Measurements from ENCODE around the gene VRK1. TPM values are rescaled to one million over a fixed set of nuclear protein-coding genes. Genes with fewer than 3 reads are reported as not detected.

Gene VRK1
- total RNA-seq, 1 donor from 2014 or later: 126 TPM

DNA sequence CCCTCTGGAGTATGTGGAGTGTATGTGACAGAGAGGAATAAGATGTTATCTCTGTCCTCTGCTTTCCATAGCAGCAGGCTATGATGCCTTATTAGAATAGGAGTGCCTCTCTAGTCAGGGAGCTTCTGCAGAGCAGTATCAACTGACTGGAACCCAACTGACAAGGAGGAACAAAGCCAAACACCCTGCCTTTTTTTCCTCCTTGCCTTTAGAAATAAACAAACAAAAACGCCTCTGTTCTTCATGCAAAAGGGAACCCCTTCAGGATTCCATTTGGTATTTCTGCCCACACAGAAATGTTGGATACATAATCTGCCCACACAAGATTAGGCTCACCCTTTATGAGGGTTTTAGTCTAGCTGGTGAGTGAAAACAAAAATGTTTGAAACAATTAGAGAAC, 50.3 kb downstream of the VRK1 start:
- H4K20me1 ChIP-seq (ENCODE audit: low read depth): no peaks in the 10 kb centered on the region
- peaks cover 17% of the 10 kb centered on the region for H3K4me1 ChIP-seq
- peak; percentile 37 for DNase-seq (ENCODE audit: low spot score)
- H3K9ac ChIP-seq: no peak overlapping the region
- H3K27me3 ChIP-seq: no peaks in the 10 kb centered on the region
- H3K4me1 Mint-ChIP-seq: peaks cover 5% of the 10 kb centered on the region
- peak overlapping the region; percentile 16 for H3K27ac ChIP-seq
- H3K4me3 Mint-ChIP-seq: no peak overlapping the region
- no peak overlapping the region for H3K27ac Mint-ChIP-seq
- H3K36me3 ChIP-seq: no peaks in the 10 kb centered on the region
- no peak overlapping the region for H2AFZ ChIP-seq (replicated peaks)
- TF ChIP-seq, protein P1, sequence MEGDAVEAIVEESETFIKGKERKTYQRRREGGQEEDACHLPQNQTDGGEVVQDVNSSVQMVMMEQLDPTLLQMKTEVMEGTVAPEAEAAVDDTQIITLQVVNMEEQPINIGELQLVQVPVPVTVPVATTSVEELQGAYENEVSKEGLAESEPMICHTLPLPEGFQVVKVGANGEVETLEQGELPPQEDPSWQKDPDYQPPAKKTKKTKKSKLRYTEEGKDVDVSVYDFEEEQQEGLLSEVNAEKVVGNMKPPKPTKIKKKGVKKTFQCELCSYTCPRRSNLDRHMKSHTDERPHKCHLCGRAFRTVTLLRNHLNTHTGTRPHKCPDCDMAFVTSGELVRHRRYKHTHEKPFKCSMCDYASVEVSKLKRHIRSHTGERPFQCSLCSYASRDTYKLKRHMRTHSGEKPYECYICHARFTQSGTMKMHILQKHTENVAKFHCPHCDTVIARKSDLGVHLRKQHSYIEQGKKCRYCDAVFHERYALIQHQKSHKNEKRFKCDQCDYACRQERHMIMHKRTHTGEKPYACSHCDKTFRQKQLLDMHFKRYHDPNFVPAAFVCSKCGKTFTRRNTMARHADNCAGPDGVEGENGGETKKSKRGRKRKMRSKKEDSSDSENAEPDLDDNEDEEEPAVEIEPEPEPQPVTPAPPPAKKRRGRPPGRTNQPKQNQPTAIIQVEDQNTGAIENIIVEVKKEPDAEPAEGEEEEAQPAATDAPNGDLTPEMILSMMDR (IDR thresholded peaks at IDR 0.05): no peak
- no peak for TF ChIP-seq EZH2 (IDR thresholded peaks at IDR 0.05)
- TF ChIP-seq EZH2phosphoT487 (IDR thresholded peaks at IDR 0.05): no peak
- peaks cover 5% of the 10 kb centered on the region for H3K79me2 ChIP-seq (ENCODE audit: low read depth)
- H3K27me3 Mint-ChIP-seq (ENCODE audit: insufficient read depth, low read depth): no peaks in the 10 kb centered on the region
- no peaks in the 10 kb centered on the region for H3K9me3 Mint-ChIP-seq
- H3K4me2 ChIP-seq: peak overlapping the region; percentile 1
- peaks cover 14% of the 10 kb centered on the region for H3F3A ChIP-seq (ENCODE audit: low read depth)
- peaks cover 23% of the 10 kb centered on the region for H3K36me3 Mint-ChIP-seq
- no peak overlapping the region for H3K4me3 ChIP-seq
- no peaks in the 10 kb centered on the region for H3K9me3 ChIP-seq (ENCODE audit: low read depth)

DNA sequence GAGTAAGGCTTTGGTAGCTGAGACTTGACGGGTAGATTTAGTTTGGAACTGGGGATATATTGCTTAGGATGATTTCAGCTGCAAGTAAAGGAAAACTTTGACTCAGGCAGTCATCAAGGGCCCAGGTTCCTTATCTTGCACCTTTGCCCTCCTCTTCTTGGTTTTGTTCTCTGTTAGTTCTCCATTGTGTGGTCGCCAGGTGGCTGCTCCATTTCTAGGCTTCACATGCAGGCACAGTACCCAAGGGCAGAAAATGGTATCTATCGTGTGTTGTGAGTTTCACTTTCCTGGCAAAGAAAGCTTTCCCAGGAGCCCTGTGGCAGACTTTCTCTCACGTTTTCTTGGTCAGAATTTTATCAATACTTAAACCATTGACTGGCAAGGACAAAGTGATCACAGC, 50.8 kb downstream of the VRK1 start:
- TF ChIP-seq EZH2phosphoT487 (IDR thresholded peaks at IDR 0.05) (no peak), EZH2 (IDR thresholded peaks at IDR 0.05) (no peak)
- TF ChIP-seq, protein P1 (IDR thresholded peaks at IDR 0.05): no peak
- H4K20me1 ChIP-seq (ENCODE audit: low read depth): no peaks in the 10 kb centered on the region
- H3F3A ChIP-seq (ENCODE audit: low read depth): peaks cover 14% of the 10 kb centered on the region
- H3K27me3 Mint-ChIP-seq (ENCODE audit: insufficient read depth, low read depth): no peaks in the 10 kb centered on the region
- no peaks in the 10 kb centered on the region for H3K9me3 ChIP-seq (ENCODE audit: low read depth)
- H3K9me3 Mint-ChIP-seq: no peaks in the 10 kb centered on the region
- H2AFZ ChIP-seq (replicated peaks): no peak overlapping the region
- no peak overlapping the region for H3K27ac Mint-ChIP-seq
- peaks cover 5% of the 10 kb centered on the region for H3K79me2 ChIP-seq (ENCODE audit: low read depth)
- no peak overlapping the region for H3K9ac ChIP-seq
- H3K4me1 ChIP-seq: peaks cover 17% of the 10 kb centered on the region
- H3K27ac ChIP-seq: no peak overlapping the region
- no peak overlapping the region for H3K4me3 ChIP-seq
- H3K27me3 ChIP-seq: no peaks in the 10 kb centered on the region
- no peak for DNase-seq (ENCODE audit: low spot score)
- no peak overlapping the region for H3K4me2 ChIP-seq
- peaks cover 20% of the 10 kb centered on the region for H3K36me3 Mint-ChIP-seq
- no peak overlapping the region for H3K4me3 Mint-ChIP-seq
- peaks cover 3% of the 10 kb centered on the region for H3K4me1 Mint-ChIP-seq
- H3K36me3 ChIP-seq: no peaks in the 10 kb centered on the region

DNA sequence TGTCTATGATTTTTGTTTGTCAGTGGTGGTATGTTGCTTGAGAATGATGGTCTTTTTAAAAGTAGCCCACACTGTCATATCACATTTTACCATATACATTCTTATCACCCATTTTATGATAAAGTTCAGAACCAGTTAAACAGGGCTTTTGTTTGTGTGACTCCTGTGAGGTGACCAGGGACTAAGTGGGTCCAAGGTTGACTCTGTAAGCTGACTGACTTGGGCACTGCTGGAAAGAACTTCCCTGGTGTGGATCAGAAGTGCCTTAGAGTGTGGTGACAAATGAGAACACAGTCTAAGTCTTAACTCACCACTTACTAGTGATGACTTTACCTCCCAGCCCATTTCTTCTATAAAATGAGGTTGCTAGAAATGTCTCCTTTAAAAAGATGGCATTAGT, 52.6 kb downstream of the VRK1 start:
- H3K79me2 ChIP-seq (ENCODE audit: low read depth): no peaks in the 10 kb centered on the region
- H3K4me3 ChIP-seq: no peak overlapping the region
- H3K9ac ChIP-seq: no peak overlapping the region
- H3K9me3 ChIP-seq (ENCODE audit: low read depth): no peaks in the 10 kb centered on the region
- Mint-ChIP-seq H3K27me3 (ENCODE audit: insufficient read depth, low read depth) (no peaks in the 10 kb centered on the region), H3K4me3 (no peak overlapping the region), H3K9me3 (no peaks in the 10 kb centered on the region), H3K36me3 (peaks cover 19% of the 10 kb centered on the region), H3K27ac (no peak overlapping the region), H3K4me1 (no peaks in the 10 kb centered on the region)
- no peak overlapping the region for H3K27ac ChIP-seq
- H3F3A ChIP-seq (ENCODE audit: low read depth): peaks cover 14% of the 10 kb centered on the region
- no peak for DNase-seq (ENCODE audit: low spot score)
- no peaks in the 10 kb centered on the region for H4K20me1 ChIP-seq (ENCODE audit: low read depth)
- peaks cover 17% of the 10 kb centered on the region for H3K4me1 ChIP-seq
- TF ChIP-seq, protein P1 (IDR thresholded peaks at IDR 0.05): no peak
- TF ChIP-seq EZH2 (IDR thresholded peaks at IDR 0.05) (no peak), EZH2phosphoT487 (IDR thresholded peaks at IDR 0.05) (no peak)
- H3K4me2 ChIP-seq: no peak overlapping the region
- H2AFZ ChIP-seq (replicated peaks): no peak overlapping the region
- no peaks in the 10 kb centered on the region for H3K27me3 ChIP-seq
- no peaks in the 10 kb centered on the region for H3K36me3 ChIP-seq

Measured in neural progenitor cell (in vitro differentiated cells).